ENCODE results near the gene CEP152.
"Not testable (repeated sequence)": the region's sequence is repeated elsewhere in the genome, so short reads cannot be mapped to it uniquely, and the experiment has no call there.

Gene CEP152

DNA sequence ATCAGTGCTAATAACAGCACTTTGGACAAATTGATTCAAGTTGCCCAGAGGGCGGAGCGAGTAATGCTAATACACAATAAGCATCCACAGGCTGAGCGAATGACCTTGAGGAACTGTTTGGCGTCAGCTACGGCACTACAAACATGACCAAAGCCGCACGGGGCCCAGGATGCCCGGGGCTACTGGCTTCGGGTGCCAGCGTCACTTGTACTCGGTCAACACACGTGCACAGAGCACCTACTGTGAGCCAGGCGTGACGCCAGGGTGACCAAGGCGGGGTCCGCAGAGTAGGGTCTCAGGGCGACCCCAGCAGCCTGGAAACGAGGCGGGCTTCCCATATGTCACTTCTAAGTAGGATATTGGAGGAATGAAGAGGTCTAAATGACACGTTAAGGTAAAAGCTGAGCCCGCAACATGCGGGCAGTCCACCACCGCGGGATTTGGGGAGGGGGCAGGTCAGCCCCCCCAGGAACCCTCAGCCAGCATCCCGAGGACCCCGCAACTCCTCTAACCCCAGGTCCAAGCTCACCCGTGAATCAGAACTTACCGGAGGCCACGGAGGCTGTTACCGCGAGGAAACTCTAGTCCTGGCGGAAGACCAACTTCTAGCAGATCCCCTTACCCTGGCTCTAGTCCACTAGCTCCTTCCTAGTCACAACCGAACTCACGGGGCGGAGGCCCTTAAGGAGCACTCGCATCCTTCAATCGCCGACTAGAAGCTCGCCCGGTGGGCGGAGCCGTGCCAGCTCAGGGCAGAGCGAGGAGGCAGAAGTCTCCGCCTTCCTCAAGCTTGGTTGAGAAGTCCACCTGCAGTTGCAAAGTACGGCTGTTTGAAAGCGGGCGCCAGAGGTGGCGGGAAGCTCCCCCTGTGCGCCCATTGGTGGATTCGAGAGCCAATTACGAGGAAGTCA is at the start of gene CEP152:
Gene CEP152 (minus strand): TSS at position 656 of the 911 bp plus-strand sequence. CDS start 5,420 bp downstream, outside the sequence.
- peak; percentile 98 for DNase-seq

GRCh38 chr15:48859426-48859825 is 48.6 kb upstream of the CEP152 start:
- no peak for DNase-seq

DNA sequence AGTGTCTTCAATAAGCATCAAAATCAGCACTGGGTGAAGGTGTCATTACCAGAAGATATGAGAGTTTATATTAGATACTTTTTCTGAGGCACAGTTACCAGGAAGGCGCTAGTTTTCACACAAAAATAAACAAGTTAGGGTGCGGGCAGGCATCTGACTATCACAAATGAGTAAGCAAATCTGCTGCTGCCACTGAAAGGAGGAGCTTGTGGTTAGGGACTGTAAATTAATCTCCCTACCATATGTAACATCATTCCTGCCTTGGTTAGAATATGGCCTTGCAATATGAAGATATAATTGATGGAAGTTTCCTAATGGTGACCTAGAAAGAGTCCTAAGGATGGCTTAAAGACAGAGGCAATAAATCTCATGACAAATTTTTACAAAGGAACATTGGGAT is 47.5 kb upstream of the CEP152 start:
- DNase-seq: no peak

GRCh38 chr15:48856942-48857341 is 46.1 kb upstream of the CEP152 start:
- DNase-seq: no peak

DNA sequence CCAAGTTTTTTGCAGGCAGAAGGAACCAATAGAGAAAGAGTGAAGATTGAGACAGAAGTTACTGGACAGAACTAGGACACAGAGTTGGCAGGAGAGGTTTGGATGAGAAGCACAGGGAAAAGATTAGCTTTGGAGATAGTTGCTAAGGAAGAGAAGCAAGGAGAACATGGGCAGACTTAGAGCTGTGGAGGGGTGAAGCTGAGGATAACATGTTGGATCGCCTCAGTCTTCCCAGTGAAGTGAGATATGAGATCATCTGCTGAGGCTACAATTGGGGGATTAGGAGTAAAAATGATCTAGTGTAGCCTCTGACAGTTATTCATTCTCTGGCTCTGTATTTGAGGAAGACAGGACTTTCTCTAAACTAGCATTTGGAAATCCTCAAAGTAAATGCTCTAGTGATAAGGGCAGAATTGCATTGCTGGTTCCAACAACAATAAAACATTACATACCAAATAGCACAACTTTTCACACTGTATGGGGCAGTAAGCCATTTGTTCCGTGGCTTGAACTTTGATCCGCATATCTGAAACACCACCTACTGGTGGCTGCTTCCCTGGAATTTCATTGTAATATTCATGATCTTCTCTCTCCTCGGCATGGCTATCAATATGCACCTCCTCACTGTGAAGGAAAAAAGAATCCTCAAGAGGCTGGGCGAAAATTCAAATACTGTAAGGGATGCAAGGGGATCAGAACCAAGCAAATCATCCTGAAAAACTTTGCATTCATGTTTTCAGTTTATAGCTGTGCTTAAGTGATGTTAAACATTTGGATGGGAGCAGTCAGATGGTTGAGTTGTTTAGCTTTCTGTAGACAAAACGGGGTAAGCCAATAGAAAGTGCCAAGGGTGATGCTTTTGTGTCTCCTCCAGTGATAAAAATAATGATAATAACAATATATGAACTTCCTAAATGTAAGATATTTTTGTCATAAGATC is 44.9 kb upstream of the CEP152 start:
- DNase-seq: no peak

DNA sequence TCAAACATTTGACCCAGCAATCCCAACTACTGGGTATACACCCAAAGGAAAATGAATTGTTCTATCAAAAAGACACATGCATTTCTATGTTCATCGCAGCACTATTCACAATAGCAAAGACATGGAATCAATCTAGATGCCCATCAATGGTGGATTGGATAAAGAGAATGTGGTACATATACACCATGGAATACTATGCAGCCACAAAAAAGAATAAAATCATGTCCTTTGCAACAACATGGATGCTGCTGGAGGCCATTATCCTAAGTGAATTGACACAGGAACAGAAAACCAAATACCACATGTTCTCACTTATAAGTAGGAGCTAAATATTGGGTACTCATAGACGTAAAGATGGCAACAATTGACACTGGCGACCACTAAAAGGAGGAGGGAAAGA is 43.6 kb upstream of the CEP152 start:
- DNase-seq: not testable (repeated sequence)

DNA sequence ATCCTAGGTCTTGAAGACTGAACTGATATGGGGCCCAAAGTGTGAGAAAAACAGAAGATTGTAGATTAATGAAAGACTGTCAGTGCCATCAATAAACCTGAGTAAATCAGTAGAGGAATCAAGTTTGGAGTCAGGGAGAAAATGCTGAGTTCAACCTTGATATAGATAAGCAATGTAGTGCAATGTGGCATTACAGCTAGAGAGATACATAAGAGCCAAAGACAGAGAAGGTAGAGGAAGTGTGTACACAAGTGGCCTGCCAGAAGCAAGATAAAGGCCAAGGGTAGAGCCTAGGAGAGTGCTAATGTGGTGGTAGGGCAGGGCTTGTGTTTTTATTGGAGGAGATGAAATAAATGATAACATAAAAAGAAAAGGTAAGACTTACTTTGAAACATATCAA is 41.1 kb upstream of the CEP152 start:
- no peak for DNase-seq

DNA sequence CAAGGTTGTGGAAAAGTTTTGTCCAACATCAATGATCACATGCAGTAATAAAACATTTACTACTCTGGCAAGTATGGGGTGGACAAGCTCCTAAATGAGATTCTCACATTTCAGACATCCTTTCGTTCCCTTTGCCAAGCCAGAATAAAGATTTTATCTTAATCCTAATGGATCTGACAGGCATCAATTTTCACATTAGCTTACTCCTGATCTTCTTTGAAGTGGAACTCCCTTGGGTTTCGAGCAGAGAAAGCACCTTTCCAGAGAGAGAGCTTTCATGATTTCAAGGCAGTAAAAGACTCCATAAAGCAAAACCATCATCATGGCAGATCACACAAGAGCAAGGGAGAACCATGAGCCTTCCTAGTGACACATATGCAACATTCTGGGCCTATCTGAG is 39.8 kb upstream of the CEP152 start:
- no peak for DNase-seq

- DNase-seq: no peak
Observed at GRCh38 chr15:48845123-48845522, 34.3 kb upstream of the CEP152 start.

DNA sequence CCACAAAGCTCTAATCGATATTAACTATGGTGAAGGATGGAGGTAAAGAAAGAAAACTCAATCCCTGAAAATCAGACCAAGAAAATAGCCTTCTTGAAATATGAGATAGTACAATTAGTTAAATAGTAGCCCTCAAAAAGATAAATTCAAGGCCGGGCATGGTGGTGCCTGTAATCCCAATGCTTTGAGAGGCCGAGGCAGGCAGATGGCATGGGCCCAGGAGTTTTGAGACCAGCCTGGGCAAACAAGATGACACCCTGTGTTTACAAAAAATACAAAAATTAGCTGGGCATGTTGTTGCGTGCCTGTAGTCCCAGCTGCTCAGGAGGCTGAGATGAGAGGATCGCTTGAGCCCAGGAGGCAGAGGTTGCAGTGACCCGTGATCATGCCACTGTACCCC is 31.6 kb upstream of the CEP152 start:
- DNase-seq: no peak

GRCh38 chr15:48834756-48835155 is 23.9 kb upstream of the CEP152 start:
- DNase-seq: no peak

DNA sequence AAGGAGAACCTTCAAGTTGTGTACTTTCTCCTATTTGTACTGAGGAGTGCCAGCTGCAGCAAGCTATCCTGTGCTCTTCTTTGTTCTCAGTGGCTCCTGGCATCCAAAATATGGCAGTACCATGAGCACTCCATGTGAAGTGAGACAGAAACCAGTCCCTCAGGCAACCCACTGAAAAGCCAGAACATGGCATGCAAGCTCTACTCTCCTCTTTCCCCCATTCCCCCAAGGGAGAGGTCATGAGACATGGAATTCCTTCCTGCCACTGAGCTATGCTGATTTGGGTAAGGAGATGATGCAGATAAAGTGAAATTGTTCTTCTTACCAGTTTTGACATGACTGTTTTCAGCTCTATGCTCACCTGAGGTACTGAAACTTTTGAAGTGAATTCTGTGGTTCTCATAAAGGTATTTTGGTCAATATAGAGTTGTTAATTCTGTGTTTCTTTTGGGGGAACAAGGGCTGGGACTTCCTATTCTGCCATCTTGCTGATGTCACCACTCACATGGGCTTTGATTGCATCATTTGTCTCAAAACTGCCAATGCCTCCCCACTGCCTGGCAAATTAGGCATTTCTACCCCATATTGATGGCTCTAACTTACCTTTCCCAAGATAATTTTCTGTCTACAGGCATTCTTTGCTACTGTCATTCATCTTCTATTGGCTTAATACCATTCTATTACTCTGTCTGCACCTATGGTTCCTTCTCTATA is 22.8 kb upstream of the CEP152 start:
- no peak for DNase-seq

DNA sequence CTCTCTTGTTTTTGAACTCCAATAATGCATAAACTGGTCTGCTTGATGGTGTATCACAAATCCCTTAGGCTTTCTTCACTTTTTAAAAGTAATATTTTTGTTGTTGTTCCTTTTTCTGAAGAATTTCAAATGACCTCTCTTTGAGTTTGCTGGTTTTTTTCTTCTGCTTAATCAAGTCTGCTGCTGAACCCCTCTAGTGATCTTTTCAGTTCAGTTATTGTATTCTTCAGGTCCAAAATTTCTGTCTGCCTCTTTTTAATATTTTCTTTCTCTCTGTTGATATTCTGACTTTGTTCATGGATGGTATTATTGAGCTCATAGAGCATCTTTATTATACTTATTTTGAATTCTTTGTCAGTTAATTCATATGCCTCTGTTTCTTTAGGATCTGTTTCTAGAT is 21.8 kb upstream of the CEP152 start:
- no peak for DNase-seq

GRCh38 chr15:48828906-48829305 is 18.0 kb upstream of the CEP152 start:
- DNase-seq: no peak

DNA sequence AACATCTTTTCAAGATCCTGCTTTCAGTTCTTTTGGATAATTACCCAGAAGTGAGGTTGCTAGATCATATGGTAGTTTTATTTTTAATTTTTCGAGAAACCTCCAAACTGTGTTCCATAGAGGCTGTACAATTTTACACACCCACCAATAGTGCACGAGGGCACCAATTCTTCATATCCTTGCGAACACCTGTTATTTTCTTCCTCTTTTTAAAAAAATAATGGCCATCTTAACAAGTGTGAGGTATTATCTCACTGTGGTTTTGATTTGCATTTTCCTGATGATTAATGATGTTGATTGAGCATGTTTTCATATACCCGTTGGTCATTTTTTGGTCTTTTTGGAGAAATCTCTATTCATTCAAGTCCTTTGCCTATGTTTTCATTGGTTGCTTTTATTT is 17.6 kb upstream of the CEP152 start:
- no peak for DNase-seq

- no peak for DNase-seq
Observed at GRCh38 chr15:48825075-48825474, 14.2 kb upstream of the CEP152 start.

DNA sequence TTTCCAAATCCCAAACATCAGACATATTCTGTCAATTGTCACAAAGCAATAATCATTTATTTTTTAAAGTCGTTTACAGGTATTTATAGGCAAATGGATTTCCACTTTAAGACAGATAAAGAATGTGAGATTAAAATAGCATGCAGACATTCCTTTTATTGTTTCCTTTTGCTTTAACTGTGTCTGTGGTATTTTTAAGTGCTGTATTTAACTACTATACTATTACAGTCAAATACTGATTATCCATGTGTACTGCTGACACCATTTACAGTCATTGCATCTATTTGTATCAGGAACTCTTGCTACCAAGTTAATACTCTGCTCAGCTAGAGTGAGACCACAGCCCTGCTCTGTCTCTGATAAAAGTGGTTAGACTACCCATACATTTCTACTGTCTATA is 12.8 kb upstream of the CEP152 start:
- no peak for DNase-seq

DNA sequence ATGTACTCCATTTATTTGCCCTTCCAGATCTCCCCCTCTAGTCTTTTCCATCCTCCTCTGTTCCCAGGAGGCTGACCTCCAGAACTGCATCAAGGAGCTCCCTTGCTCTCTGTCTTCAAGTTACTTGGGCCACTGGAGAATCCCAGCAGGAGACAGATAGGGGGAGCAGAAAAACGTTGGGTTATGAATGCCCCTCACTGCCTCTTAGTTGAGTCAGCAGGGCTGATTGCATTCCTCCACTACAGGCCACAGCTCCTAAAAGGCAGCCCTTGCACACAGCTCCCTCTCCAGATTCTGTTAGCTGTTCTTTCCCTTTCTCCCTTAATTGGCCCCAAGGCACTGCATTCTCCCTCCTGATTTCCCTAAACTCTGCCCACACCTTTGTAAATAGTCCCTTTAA is 12.4 kb upstream of the CEP152 start:
- no peak for DNase-seq

- DNase-seq: no peak
Observed at GRCh38 chr15:48814286-48814685, 3.4 kb upstream of the CEP152 start.

GRCh38 chr15:48811325-48811958 is 573 bp upstream of the CEP152 start:
- no peak for DNase-seq

DNA sequence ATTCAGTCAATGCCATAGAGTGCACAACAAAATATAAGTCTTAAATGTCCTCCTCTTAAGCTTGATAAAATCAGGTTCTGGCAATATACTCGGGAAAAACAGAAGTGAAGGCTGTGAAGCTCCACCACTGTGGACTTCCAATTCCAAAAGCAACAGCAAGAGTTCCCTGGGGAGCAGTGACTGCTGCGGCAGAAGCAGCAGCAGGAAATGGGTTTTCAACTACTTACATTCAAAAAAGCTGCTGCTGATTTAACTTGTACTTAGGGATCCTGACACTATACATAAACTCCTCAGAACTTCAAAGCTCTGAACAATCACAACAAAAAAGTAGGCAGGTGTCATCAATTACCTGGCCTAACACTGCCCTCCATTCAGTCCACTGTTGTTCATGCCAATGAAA is 4.7 kb downstream of the CEP152 start:
- no peak for DNase-seq

GRCh38 chr15:48805591-48805990 is 5.3 kb downstream of the CEP152 start:
- no peak for DNase-seq

- no peak for DNase-seq
Observed at GRCh38 chr15:48803877-48804276, 7.0 kb downstream of the CEP152 start.
